ENCODE results near the gene TMIGD3.

GRCh38 chr1:111535256-111536191 lies 32.1 kb upstream of the TMIGD3 start:
- TF ChIP-seq, protein P1, sequence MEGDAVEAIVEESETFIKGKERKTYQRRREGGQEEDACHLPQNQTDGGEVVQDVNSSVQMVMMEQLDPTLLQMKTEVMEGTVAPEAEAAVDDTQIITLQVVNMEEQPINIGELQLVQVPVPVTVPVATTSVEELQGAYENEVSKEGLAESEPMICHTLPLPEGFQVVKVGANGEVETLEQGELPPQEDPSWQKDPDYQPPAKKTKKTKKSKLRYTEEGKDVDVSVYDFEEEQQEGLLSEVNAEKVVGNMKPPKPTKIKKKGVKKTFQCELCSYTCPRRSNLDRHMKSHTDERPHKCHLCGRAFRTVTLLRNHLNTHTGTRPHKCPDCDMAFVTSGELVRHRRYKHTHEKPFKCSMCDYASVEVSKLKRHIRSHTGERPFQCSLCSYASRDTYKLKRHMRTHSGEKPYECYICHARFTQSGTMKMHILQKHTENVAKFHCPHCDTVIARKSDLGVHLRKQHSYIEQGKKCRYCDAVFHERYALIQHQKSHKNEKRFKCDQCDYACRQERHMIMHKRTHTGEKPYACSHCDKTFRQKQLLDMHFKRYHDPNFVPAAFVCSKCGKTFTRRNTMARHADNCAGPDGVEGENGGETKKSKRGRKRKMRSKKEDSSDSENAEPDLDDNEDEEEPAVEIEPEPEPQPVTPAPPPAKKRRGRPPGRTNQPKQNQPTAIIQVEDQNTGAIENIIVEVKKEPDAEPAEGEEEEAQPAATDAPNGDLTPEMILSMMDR (IDR thresholded peaks at IDR 0.05; ENCODE audit: low read depth, low read length) = no peak
- no peak for TF ChIP-seq POLR2A (IDR thresholded peaks at IDR 0.05; ENCODE audit: extremely low read depth, insufficient read length)
- TF ChIP-seq MYC (IDR thresholded peaks at IDR 0.05; ENCODE audit: low read depth, low read length) = no peak

All from NB4 (cell line).